ENCODE results near the gene SLC13A1. TPM values are rescaled to one million over a fixed set of nuclear protein-coding genes. Genes with fewer than 3 reads are reported as not detected.

The SLC13A1 gene
- total and polyA plus RNA-seq, 8 donors, result 0.18 TPM; not detected in 7

- no peak overlapping the region for H3K4me3 ChIP-seq
These were observed 73.6 kb downstream of the SLC13A1 start for GRCh38 chr7:123126171-123126570.

GRCh38 chr7:123125231-123125630, 74.5 kb downstream of the SLC13A1 start:
- H3K36me3 ChIP-seq, result no peaks in the 10 kb centered on the region
- H3K27ac ChIP-seq, result no peak overlapping the region
- no peaks in the 10 kb centered on the region for H3K27me3 ChIP-seq
- 59 to 72% (median 67%) methylated on average over 3 of the region's 3 CpGs for WGBS, 5 donors
- no peak overlapping the region for H3K4me3 ChIP-seq
- intact Hi-C loops (cut with DNase I; ENCODE audit: low total_unique reads), result no loop called here
- TF ChIP-seq EP300 (IDR thresholded peaks at IDR 0.05) (no peak), POLR2A (IDR thresholded peaks at IDR 0.05) (no peak), POLR2AphosphoS5 (IDR thresholded peaks at IDR 0.05) (no peak)
- TF ChIP-seq, protein P1, sequence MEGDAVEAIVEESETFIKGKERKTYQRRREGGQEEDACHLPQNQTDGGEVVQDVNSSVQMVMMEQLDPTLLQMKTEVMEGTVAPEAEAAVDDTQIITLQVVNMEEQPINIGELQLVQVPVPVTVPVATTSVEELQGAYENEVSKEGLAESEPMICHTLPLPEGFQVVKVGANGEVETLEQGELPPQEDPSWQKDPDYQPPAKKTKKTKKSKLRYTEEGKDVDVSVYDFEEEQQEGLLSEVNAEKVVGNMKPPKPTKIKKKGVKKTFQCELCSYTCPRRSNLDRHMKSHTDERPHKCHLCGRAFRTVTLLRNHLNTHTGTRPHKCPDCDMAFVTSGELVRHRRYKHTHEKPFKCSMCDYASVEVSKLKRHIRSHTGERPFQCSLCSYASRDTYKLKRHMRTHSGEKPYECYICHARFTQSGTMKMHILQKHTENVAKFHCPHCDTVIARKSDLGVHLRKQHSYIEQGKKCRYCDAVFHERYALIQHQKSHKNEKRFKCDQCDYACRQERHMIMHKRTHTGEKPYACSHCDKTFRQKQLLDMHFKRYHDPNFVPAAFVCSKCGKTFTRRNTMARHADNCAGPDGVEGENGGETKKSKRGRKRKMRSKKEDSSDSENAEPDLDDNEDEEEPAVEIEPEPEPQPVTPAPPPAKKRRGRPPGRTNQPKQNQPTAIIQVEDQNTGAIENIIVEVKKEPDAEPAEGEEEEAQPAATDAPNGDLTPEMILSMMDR (IDR thresholded peaks at IDR 0.05), result no peak
- no peaks in the 10 kb centered on the region for H3K4me1 ChIP-seq
- DNase-seq, result no peak
- no peaks in the 10 kb centered on the region for H3K9me3 ChIP-seq

More at GRCh38 chr7:123126171-123126570, 73.6 kb downstream of the SLC13A1 start:
- no peak for TF ChIP-seq POLR2AphosphoS5 (IDR thresholded peaks at IDR 0.05)
- TF ChIP-seq POLR2A (IDR thresholded peaks at IDR 0.05), result no peak
- TF ChIP-seq, protein P1 (IDR thresholded peaks at IDR 0.05), result no peak
- no peaks in the 10 kb centered on the region for H3K36me3 ChIP-seq
- H3K27ac ChIP-seq, result no peak overlapping the region
- no peak for DNase-seq
- H3K27me3 ChIP-seq, result no peaks in the 10 kb centered on the region
- intact Hi-C loops (cut with DNase I; ENCODE audit: low total_unique reads), result no loop called here
- H3K4me1 ChIP-seq, result no peaks in the 10 kb centered on the region
- H3K9me3 ChIP-seq, result no peaks in the 10 kb centered on the region

GRCh38 chr7:123122916-123123315, 76.9 kb downstream of the SLC13A1 start:
- no peak overlapping the region for H3K4me3 ChIP-seq
- no peaks in the 10 kb centered on the region for H3K27me3 ChIP-seq
- TF ChIP-seq, protein P1 (IDR thresholded peaks at IDR 0.05), result no peak
- TF ChIP-seq EP300 (IDR thresholded peaks at IDR 0.05), result no peak
- no peak for TF ChIP-seq POLR2A (IDR thresholded peaks at IDR 0.05)
- no peak for TF ChIP-seq POLR2AphosphoS5 (IDR thresholded peaks at IDR 0.05)
- H3K27ac ChIP-seq, result no peak overlapping the region
- H3K9me3 ChIP-seq, result no peaks in the 10 kb centered on the region
- no peak for DNase-seq
- intact Hi-C loops (cut with DNase I; ENCODE audit: low total_unique reads), result no loop called here
- no peaks in the 10 kb centered on the region for H3K4me1 ChIP-seq
- no peaks in the 10 kb centered on the region for H3K36me3 ChIP-seq

- no peaks in the 10 kb centered on the region for H3K9me3 ChIP-seq
- no peaks in the 10 kb centered on the region for H3K36me3 ChIP-seq
- no peak for DNase-seq
- peaks cover 0 to 6% (median 0%) of the 10 kb centered on the region in 4 donors for H3K4me1 ChIP-seq
- TF ChIP-seq POLR2A (IDR thresholded peaks at IDR 0.05), result no peak
- no peak for TF ChIP-seq EP300 (IDR thresholded peaks at IDR 0.05)
- TF ChIP-seq, protein P1 (IDR thresholded peaks at IDR 0.05), result no peak
- TF ChIP-seq POLR2AphosphoS5 (IDR thresholded peaks at IDR 0.05), result no peak
- H3K4me3 ChIP-seq, result no peak overlapping the region
- H3K27me3 ChIP-seq, result no peaks in the 10 kb centered on the region
- no peak overlapping the region for H3K27ac ChIP-seq
- intact Hi-C loops (cut with DNase I; ENCODE audit: low total_unique reads), result no loop called here
These were observed 79.5 kb downstream of the SLC13A1 start for GRCh38 chr7:123120286-123120685.
